ENCODE data around the gene NOC2L.
A peak's percentile ranks its signal among the peaks of the same experiment; 100 is the strongest.
"Not testable (repeated sequence)": the region's sequence is repeated elsewhere in the genome, so short reads cannot be mapped to it uniquely, and the experiment has no call there.

Gene NOC2L

GRCh38 chr1:960363-961131 lies 1.5 kb upstream of the NOC2L start, which contains the start of gene KLHL17:
Gene KLHL17, plus strand, starts transcription at chr1:960584. Its CDS starts 110 bp downstream, at chr1:960694.
- peak; percentile 48 for DNase-seq

GRCh38 chr1:959731-960362 lies 791 bp upstream of the NOC2L start:
- no peak for DNase-seq

GRCh38 chr1:956636-957035 lies 2.4 kb downstream of the NOC2L start:
- DNase-seq, result no peak

DNA sequence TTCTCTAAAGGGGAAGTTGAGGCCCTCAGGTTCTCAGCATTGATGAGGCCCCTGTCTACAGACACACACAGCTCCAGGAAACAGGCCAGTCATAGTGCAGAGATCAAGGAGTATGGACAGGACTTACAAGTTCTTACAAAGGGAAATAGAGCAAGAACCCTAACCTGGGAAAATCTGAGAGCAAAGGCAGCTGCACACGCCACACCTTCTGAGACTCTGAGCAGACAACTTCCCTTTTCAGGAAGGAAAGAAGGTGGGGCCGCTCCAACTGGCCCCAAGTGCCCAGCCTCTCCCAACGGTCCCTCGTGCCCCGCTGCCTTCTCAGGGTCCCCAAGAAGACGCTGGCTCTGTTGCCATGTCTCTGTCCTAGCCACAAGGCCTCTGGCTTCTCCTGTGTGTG lies 3.6 kb downstream of the NOC2L start:
- no peak for DNase-seq

GRCh38 chr1:954927-955326 lies 4.1 kb downstream of the NOC2L start:
- no peak for DNase-seq

GRCh38 chr1:953524-954320 lies 5.3 kb downstream of the NOC2L start:
- no peak for DNase-seq

DNA sequence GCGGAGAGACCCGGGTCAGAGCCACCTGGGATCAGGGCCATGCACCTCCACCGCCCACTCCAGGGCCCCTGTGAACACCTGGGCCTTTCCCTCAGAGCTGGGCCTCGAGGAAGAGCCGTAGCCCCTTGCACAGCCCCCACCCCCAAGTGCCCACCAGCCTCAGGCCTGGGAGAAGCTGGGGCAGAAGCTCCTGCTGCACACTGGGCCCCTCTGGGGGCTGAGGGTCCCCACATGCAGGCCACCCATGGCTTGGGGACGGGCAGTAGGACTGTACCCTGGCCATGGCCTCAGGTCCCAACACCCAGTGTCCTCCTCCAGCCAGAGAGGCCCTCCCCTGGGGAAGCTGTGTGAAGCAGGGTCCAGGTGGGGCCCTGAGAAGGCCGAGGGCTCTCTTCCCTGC lies 6.5 kb downstream of the NOC2L start:
- DNase-seq, result no peak

- no peak for DNase-seq
Measured at GRCh38 chr1:952201-952600, 6.9 kb downstream of the NOC2L start.

- peak; percentile 27 for DNase-seq
Measured at GRCh38 chr1:951364-951763, 7.7 kb downstream of the NOC2L start.

- no peak for DNase-seq
Measured at GRCh38 chr1:950881-951280, 8.2 kb downstream of the NOC2L start.

DNA sequence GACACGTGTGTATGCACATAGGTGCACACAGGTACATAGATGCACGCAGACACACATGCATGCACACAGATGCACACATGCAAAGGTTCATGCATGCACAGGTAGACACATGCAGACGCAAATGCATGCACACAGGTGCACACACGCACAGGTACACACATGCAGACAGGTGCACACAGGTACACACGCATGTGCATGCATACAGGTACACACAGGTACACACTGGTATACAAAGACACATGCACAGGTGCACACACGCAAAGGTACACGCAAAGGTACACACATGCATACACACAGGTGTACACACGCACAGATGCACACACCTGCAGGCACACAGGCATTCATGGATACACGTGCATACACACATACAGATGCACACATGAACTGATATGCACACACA lies 8.8 kb downstream of the NOC2L start:
- no peak for DNase-seq

DNA sequence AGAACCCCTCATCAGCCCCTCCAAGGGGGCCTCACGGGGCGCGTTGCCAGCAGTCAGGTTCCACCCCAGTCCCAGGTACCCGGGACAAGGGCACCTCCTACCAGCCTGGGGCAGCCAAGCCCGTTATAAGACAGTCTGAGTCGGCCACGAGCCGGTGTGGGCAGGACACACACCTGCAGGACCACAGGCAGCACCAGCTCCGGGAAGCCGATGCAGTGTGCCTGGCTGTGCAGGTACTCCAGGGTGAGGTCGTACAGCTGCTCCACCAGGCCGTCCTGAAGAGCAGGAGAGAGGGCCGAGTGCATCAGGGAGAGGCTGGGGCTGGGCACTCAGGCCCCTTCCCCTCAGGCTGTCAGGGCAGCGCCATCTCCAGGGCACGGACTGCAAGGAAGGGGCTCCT lies 11.1 kb downstream of the NOC2L start:
- no peak for DNase-seq

- not testable (repeated sequence) for DNase-seq
Measured at GRCh38 chr1:946811-947210, 12.2 kb downstream of the NOC2L start.

DNA sequence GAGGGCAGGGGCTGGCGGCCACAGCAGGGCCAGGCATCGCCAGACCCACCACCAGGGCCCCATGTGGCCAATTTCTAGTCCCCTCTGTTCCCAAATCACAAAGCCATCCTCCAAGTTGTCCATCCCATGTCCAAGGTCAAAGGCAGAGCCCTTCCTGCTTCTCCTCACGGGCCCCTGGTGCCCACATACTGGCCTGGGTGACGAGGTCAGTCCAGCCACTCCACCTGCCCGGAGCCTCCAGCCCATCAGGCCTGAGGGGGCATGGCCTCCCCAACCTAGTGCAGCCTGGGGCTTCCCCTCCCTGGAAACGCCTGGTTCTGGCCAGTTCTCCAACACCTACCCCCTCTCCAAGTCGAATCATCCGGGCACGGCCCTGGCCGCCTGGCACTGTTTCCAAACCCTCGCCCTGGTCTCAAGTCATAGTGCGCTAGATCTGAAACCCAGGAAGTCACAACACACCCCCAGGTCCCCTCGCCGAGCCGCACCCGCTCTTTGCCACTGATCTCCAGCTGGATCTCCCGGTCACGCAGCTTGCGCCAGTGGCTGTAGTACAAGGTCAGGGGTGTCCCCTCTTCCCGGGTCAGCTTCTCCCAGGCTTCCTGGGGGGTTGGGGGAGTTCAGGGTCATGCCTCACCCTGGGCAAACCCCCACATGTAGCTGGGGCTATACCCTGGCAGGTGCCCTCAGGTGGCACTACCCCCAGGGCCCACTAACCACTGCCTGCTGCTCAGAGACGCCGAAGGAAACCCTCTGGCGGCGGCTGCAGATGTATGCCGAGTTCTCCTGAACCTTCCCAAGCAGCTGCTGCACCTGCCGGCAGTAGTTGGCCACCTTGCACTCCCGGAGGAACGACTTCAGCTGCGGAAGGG lies 13.1 kb downstream of the NOC2L start:
- no peak for DNase-seq

DNA sequence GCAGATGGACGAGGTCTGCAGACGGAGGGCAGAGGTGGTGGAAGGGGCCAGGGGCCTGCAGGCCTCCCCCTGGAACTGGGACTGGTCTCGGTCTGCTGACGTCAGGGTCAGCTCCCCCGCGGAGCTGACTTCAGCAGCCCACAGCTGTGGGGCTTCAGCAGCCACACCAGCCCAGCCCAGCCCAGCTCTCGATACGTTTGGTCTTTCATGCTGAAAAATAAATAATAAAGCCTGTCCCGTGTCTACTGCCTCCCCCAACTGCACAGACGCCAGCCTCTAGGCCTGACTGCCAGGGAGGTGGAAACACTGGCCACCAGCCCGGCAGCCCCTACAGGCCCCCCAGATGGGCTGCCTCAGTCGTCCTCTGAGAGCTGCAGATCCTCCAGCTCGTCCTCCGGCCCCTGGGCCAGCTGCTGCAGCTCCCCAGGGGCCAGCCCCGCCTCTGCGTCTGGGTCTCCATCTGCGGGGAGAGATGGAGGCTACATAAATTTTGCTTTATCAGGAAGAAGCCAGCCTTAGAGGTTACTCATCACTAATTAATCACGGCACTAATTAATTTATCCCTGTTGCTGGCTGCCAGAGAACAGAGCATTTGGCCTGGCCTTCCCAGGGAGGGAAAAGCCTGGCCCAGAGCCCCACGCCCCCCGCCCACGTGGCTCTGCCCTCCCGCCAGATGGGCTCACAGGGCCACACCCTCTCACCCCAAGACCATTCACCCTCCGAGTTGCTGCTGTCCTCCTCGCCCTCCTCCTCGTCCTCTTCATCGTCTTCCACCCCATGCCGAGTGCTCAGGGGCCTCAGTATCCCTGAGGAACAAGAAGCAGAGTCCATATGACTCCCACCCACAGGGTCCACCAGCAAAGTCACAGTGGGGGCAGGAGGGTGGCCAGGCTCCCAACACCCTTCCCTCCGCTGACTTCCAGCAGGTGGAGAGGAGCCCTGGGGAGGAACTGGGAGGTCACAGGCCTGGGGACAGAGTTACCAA lies 14.4 kb downstream of the NOC2L start:
- no peak for DNase-seq

GRCh38 chr1:943545-944340 lies 15.3 kb downstream of the NOC2L start:
- no peak for DNase-seq

- peak; percentile 63 for DNase-seq
Measured at GRCh38 chr1:942864-943533, 16.1 kb downstream of the NOC2L start.

DNA sequence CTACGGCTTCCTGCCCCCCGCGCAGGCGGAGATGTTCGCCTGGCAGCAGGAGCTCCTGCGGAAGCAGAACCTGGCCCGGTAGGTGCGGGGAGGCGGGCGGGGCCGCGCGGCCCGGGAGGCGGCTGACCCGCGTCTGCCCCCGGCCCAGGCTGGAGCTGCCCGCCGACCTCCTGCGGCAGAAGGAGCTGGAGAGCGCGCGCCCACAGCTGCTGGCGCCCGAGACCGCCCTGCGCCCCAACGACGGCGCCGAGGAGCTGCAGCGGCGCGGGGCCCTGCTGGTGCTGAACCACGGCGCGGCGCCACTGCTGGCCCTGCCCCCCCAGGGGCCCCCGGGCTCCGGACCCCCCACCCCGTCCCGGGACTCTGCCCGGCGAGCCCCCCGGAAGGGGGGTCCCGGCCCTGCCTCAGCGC lies 16.6 kb downstream of the NOC2L start:
- DNase-seq, result peak; percentile 48

GRCh38 chr1:941588-942383 lies 17.3 kb downstream of the NOC2L start:
- DNase-seq, result peak; percentile 98

Measured in COR-L47 (cell line).